Panc1 (cell line): Measurements from ENCODE around the gene WWOX.

Source experiments
- POLR2AphosphoS5 ChIP-seq: IDR thresholded peaks from 2 replicates; pipeline ENCODE4 v1.6.1; 2012; ENCODE audit warnings: mild to moderate bottlenecking, low read depth, low read length, moderate library complexity
- SIN3A ChIP-seq: IDR thresholded peaks from 2 replicates; pipeline ENCODE4 v1.6.1; 2012; ENCODE audit warnings: low read depth, mild to moderate bottlenecking, low read length, moderate library complexity, borderline replicate concordance; ENCODE audit not compliant: insufficient read depth
- TCF7L2 ChIP-seq: IDR thresholded peaks from 2 replicates; pipeline ENCODE4 v1.6.1; 2011; ENCODE audit warnings: mild to moderate bottlenecking, low read depth, low read length, inconsistent platforms
- TF ChIP-seq, protein P1 (sequence below): fragments of 450-650 bp; IDR thresholded peaks from 2 replicates; pipeline ENCODE4 v1.5.1; 2017; ENCODE audit warnings: mild to moderate bottlenecking

DNA sequence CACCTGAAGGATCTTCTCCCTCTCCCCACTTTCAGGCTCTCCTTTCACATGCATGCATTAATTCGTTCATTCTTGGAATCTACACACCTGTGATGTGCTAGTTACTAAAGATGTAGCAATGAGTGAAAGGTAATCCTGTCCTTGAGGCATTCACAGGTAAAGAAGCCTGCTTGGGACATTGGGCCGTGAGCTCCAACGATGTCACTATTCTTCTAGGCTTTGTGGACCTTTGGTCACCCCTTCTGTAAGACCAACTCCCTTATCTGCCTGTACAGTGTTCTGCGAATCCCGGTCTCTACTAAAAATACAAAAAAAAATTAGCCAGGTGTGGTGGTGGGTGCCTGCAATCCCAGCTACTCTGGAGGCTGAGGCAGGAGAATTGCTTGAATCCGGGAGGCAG lies 892.5 kb downstream of the WWOX start:
- TF ChIP-seq, protein P1, sequence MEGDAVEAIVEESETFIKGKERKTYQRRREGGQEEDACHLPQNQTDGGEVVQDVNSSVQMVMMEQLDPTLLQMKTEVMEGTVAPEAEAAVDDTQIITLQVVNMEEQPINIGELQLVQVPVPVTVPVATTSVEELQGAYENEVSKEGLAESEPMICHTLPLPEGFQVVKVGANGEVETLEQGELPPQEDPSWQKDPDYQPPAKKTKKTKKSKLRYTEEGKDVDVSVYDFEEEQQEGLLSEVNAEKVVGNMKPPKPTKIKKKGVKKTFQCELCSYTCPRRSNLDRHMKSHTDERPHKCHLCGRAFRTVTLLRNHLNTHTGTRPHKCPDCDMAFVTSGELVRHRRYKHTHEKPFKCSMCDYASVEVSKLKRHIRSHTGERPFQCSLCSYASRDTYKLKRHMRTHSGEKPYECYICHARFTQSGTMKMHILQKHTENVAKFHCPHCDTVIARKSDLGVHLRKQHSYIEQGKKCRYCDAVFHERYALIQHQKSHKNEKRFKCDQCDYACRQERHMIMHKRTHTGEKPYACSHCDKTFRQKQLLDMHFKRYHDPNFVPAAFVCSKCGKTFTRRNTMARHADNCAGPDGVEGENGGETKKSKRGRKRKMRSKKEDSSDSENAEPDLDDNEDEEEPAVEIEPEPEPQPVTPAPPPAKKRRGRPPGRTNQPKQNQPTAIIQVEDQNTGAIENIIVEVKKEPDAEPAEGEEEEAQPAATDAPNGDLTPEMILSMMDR = no peak
- TF ChIP-seq SIN3A (no peak), TCF7L2 (no peak), POLR2AphosphoS5 (no peak)
